Stimulated activated CD4-positive, alpha-beta T cell treated with anti-CD3 and anti-CD28 coated beads, Interleukin-15, amount 100 ng/mL, for 48 hours (primary cell): ENCODE data around the gene DMRT1.
A peak's percentile ranks its signal among the peaks of the same experiment; 100 is the strongest.
"Not testable (repeated sequence)": the region's sequence is repeated elsewhere in the genome, so short reads cannot be mapped to it uniquely, and the experiment has no call there.

ENCODE experiments used
- DNase-seq, 2 donors: peaks; one replicate each; pipeline ENCODE4 v3.0.0-alpha.2; 2020; ENCODE audit warnings: low read depth in 2 of 2

The DMRT1 gene

DNA sequence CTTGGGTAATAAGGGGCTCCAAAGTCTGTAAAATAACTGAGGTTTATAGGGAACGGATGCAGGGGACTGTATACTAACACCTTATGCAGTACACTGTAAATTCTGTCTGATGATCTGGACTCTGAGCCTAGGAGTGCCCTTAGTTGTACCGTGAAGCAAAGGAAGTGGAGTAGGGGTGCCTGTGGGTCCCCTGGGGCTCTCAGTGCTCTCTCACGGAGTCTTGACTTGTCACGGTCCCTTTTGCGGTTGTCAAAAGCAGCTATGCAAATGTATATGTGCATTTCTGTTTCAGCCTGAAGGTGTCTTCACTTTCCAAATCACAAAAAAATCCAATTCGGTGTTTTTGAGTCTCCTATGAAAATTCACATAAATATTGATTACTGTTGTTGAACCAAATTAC is 17.8 kb downstream of the DMRT1 start:
- no peak for DNase-seq

DNA sequence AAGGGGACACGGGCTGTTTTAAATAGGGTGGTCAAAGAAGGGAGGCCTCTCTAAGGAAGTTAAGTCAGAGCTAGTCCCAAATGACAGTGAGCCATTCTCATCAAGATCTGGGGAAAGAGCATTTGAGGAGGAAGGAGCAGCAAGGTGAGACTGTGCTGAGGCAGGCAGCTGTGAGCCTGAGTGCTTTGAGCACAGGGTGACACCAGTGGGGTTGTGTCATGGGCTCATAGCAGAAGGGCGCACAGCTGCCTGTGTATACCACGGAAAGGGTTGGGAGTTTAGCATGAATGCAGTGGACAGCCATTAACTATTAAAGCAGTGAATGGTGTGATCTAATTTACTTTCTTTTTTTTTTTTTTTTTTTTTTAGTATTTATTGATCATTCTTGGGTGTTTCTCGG is 19.2 kb downstream of the DMRT1 start:
- no peak for DNase-seq

DNA sequence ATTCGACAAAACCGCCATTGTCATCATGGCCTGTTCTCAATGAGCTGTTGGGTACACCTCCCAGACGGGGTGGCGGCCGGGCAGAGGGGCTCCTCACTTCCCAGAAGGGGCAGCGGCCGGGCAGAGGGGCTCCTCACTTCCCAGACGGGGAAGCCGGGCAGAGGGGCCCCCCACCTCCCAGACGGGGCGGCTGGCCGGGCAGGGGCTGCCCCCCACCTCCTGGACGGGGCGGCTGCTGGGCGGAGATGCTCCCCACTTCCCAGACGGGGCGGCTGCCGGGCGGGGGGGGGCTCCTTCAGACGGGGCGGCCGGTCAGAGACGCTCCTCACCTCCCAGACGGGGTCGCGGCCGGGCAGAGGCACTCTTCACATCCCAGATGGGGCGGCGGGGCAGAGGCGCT is 20.0 kb downstream of the DMRT1 start:
- not testable (repeated sequence) for DNase-seq

DNA sequence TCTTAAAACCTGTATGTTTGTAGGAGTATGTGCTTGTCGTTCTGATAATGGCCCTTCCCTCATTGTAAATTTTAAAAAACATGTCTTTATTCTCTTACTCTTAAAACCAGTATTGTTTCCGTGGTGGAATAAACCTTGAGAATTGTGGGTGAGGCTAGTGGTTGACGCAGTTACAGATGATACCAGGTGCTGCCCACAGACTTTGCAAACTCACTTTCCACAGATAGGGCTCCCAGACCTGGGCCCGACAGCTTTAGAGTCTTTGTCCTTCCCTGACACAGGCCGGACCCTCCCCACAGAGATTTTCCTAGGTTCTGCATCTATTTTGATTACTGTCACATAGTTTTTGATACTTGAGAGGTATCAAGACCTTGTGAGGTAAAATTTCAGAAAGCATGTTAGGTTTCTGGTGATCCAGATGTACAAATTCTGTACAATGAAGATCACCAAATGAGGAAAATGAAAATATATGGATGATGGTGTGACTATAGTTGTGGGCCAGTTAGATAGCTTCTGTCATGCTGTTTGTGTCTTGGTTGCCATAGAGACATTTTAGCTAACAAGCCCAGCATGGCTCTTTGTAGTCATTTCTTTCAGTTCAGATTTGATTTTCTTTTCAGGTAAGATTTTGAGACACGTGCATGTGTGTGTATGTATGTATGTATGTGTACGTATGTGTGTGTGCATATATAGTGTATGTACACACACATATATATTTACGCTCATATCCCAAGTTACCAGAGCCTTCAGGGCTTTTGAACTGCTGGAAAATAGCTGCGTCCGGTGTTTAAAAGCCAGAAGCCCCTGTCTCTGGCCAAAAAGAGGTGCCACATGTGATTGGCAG is 33.8 kb downstream of the DMRT1 start:
- no peak for DNase-seq

DNA sequence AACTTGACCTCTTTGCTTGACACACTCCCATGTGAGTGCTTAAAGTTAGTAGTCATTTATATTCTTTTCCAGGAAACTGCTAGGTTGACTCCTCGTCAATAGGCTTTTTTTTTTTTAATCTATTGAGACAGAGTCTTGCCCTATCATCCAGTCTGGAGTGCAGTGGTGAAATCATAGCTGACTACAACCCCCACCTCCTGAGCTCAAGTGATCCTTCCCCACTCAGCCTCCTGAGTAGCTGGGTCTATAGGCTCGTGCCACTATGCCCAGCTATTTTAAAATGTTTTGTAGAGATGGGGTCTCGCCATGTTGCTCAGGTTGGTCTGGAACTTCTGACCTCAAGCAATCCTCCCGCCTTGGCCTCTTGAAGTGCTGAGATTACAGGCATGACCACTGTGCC is 34.9 kb downstream of the DMRT1 start:
- DNase-seq = no peak

DNA sequence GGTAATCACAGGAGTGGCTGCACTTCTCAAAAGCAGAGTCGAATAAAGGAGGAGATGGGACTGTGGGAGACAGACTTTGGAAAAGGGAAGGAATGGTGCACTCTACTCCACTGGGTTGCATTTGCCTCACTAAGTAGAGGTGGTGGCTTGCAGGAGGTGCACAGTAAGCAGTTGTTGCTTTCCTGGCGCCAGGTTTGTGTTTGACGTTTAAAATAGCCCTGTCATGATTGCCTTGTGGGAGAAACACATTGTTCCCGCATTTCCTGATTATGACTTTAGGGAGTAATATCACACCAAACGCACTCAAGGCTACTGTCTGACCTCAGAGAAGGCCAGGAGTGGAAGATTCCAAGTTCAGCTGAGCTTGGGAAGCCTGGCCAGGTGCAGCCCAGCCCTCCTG is 36.7 kb downstream of the DMRT1 start:
- DNase-seq = no peak

DNA sequence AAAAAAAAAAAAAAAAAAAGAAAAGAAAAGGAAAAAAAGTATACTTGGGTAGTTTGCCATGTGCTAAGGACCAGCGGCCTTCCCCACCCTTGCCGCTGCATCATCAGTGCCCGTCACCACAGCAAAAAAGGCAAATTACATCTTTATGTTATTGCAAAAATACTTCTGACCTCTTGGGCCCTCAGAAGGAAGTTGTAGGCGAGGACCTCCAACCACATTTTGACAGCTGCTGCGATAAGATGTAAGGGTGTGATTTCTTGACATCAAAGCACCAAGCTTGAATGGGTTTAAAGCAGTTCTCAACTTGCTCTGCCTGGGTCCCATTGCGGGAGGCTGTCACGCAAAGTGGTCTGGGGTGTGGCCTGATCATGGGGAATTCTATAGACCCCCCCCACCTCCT is 39.2 kb downstream of the DMRT1 start:
- DNase-seq = no peak

DNA sequence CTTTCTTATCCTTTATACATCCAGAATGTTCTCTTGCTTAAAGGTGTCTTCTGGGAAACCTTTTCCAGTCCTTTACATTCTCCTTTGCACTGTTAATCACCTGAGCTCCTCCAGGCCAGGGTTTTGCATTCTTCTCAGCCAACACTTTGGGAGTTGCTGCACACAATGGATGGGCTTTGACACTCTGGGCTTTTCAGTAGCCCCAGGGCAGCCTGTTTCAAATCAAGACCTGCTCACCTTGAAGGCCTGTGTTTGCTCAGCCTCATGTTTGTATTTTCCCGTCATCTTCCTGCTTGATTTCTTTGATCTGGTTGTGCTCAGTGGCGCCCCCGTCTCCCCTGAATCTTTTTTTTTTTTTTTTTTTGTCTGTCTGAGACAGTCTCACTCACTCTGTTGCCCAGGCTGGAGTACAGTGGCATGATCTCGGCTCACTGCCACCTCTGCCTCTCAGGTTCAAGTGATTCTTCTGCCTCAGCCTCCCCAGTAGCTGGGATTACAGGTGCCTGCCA is 41.0 kb downstream of the DMRT1 start:
- DNase-seq = no peak

DNA sequence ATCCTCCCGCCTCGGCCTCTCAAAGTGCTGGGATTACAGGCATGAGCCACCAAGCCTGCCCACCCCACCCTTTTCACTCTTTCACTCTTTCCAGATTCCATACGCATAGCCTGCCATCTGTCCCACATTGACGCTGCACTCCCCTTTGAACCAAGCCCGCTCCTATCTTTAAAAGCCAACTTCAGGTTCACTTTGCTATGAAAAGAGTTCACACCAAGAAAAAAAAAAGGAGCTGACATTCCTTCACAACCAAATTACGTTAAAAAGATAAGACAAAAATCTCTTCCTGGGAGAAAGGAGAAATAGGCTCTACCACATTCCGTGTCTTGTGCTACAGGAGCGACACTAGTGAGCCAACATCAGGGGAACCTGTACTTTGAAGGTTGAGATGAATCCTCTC is 41.5 kb downstream of the DMRT1 start:
- no peak for DNase-seq

DNA sequence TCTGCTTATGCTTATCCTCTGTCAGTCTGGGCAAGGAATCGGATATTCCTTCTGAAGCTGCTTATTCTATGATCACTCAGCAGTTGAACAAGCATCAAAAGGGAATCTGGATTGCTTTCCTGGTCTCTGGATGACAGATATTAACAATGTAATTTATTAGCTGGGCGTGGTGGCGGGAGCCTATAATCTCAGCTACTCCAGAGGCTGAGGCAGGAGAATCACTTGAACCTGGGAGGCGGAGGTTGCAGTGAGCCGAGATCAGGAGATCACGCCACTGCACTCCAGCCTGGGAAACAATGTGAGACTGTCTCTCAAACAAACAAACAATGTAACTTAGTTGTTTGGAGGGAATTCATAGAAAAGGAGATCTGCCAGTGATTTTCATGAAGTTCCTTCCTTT is 45.4 kb downstream of the DMRT1 start:
- no peak for DNase-seq

DNA sequence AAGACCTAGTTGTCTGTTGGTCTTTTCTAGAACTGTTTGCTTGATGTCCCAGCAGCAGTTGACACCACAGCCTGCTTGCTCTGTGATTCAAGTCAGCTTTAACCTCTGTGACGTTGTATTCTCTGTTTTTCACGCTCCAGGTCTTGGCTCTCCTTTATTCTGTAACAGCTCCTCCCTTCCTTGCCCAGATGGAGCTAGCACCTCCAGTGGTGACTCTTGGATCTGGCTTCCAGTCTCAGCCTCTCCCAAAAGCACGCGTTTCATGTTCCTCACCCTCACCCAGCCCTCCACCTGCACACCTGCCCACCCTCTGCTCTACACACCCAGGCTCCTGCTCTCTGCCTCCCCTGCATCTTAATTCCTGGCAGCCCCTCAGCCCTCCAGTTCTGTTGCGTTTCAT is 50.6 kb downstream of the DMRT1 start:
- no peak for DNase-seq

DNA sequence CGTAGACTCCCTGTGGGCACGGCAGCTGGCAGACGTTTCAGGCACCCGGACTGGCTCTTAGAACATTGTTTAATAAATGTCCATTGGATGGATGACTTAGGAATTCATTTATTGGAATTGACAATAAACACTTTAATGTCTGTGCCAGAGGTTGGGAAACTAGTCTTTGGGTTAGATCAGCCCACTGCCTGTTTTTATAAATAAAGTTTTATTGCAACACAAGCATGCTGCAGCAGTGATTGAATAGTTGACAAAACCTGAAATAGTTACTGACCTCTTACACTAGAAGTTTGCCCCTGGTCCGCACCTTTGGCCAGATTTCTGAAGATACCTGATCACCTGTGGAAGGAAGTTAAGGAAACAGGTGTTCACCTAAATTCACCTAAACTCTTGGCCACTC is 51.6 kb downstream of the DMRT1 start:
- no peak for DNase-seq

DNA sequence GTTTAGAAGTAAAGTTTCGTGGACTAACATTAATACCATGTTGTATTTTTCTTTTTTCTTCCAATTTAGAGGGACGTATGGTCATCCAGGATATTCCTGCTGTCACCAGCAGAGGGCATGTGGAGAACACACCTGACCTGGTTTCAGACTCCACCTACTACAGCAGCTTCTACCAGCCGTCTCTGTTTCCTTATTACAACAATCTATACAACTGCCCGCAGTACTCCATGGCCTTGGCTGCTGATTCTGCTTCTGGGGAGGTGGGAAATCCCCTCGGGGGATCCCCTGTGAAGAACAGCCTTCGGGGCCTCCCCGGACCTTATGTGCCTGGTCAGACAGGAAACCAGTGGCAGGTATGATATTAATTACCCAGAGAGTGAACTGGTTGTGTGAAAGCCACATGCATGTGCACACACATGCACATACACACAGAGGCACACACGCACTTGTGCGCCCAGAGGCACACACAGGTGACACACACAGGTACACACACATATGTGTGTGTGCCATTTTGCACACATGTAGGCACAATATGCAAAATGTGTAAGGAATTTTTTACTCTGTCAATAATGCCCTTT is 52.4 kb downstream of the DMRT1 start:
- DNase-seq = peak; percentile 35 to 45

DNA sequence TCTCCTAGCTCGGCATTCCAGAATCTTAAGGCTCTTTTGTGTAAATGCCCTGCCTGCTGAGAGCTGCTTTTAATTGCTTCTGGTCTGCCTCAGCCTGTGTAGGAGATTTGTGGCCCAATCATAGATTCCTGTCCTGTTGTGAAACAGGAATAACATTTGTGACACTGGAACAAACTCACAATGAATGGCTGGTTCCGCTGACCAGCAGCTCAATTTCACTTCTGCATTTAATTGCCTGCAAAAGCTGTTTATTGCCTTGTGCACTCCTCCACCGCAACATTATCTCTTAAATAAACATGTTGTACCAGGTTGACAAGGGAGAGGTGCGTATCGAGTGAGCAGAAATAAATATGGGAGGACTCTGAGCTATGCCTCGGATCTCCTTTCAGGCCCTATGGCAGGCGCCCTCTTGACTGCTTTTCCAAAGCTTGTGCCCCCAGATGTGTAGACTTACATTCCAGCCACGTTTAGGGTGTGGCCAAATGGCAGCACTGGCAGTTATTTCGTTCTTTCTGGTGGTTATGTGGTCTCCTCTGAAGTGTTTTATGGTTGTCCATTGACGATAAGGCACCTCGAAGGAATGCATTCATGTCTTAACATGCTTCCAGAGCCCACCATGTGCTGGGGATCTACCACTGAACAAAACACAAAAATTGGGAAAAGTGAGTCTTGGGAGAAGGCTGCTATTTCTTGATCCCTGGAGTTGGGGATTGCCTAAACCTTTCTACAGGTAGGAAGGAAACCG is 58.1 kb downstream of the DMRT1 start:
- no peak for DNase-seq

DNA sequence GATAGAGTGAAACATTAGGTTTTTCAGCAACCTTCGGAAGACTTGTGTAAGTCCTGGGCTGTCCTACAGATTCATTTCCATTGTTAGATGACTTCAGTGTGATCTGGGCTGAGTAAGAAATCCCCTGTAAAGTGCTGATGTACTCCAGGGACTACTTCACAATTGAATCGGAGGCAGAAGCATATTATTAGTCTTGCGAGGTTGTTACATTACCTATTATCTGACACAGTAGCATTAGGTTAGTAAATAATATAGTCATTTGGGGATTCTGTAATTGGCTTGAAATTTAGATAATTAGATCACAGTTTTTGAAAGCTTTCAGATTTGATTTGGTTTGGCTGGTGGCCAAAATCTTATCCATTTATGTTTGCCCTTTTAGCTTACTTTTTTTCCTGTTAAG is 62.4 kb downstream of the DMRT1 start:
- no peak for DNase-seq

DNA sequence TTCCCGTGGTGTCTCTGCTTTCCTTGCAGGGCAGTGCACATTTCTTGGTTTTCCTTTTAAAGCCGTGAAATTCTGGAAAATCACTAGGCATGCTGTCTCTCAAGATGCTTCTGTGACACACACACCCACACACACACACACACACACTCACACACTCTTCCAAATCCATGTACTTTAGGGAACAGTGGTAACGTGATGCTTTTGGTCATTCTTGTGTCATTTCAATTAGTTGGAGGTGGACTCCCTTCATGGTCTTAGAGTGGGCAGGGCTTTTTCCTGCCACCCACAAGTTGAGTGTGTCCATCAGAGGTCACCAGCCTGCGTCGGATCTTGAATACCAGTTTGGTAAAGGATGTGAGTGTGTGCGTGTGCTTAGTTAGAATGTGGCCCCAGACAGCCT is 64.4 kb downstream of the DMRT1 start:
- no peak for DNase-seq

DNA sequence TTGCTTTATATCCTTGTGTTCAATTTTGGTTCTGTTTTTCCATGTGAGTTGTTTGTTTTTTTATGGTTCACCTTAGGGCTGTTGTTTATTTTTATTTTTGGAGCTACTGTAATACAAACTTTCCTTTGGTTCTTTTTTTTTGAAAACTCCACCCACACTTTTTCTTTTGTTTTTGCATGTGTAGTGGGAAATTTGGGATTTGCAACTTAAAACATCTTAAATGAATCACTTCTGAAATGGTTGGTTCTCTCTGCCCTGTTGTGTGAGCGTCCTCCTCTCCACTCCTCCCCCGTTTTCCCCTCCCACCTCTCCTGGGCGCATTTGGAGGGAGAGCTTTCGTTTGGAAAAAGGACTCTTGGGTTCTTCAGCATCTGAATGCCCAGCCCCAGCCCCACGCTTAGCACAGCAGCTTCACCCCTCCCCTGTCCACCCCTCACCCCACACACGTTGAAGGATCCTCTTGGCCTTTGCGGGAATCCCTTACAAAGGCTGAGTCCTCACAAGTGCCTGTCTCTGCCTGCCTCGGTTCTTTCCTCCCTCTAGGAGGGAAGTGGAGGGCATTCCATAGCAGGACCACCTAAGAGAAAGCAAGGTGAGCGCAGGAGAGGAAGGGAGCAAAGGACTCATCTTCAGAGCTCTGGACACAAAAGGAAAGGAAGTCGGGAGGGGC is 67.2 kb downstream of the DMRT1 start:
- DNase-seq = no peak

DNA sequence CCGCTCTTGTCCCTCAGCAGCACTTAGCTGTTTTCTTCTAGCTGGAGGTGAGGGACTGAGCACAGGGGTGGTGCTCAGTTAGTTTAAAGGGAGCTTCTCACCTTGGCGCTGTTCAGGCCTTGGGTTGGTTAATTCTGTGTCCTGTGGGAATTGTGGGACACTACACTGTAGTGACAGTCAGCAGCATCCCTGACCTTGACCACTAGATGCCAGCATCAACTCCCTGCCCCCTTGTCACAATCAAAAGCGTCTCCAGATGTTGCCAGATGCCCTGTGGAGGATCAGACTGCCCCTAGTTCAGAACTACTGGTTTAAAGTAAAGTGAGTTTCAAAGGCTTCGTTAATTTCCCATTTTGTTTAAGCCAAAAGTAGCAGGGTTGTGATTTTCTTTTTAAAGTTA is 69.5 kb downstream of the DMRT1 start:
- no peak for DNase-seq

DNA sequence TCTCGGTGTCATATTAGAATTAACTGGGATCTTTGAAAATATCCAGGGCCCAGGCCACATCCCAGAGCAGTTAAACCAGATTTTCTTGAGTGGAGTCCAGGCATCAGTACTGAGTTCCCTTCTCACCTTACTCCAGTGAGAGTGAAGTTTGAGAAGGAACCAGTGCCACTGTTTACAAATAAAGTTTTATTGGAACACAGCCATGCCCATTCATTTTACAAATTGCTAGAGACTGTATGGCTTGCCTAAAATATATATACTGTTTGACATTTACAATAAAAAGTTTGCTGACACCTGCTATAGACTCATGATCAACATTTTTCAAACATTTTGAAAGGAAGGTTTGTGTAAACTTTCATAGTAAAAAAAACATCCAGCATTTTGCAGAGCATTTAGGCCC is 71.3 kb downstream of the DMRT1 start:
- no peak for DNase-seq

DNA sequence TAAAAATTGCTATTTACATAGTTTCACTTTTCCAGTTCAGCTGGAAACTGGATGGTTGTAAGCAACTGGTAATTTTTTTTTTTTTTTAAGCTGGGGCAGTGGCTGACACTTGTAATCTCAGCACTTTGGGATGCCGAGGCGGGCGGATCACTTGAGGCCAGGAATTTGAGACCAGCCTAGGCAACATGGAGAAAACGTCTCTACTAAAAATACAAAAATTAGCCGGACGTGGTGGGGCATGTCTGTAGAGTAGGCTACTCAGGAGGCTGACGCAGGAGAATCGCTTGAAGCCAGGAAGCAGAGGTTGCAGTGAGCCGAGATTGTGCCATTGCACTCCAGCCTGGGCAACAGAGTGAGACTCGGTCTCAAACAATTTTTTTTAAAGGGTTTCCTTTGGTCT is 72.0 kb downstream of the DMRT1 start:
- DNase-seq = not testable (repeated sequence)

DNA sequence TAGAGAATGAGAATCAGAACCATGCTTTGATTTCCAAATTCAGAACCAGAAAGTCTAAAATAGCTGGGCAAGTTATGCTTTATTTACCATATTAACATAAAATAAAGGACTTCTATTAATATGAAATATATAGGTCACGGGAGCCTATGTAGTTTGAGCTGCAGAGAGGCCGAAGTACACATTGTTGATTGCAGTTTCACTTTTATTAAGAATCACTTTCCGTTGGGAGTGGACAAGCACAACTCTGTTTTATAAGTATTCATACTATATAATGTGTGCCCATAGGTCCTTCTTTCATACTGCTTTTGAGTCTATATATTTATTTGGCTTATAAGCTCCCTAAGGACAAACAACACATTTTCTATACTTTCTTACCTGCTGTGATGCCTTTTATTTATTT is 76.2 kb downstream of the DMRT1 start:
- no peak for DNase-seq

DNA sequence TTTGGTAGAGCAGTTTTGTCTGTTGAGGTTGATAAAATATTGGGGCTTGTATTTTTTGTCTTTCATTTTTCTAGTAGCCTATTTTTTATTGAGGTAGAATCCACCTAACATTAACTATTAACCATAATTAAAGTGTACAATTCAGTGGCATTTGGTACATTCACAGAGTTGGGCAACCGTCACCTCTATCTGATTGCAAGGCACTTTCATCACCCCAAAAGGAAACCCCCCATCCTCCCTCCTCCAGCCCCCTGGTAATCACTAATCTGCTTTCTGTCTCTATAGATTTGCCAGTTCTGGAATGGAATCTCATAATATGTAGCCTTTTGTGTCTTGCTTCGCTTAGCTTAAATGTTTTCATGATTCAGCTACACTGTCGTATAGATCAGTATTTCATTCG is 79.4 kb downstream of the DMRT1 start:
- no peak for DNase-seq
